ENCODE measurements around the gene PES1. TPM values are rescaled to one million over a fixed set of nuclear protein-coding genes. Genes with fewer than 3 reads are reported as not detected.

The PES1 gene
- total and polyA plus RNA-seq, 3 donors from 2014 or later = 80.3 to 99.4 (median 96.5) TPM

GRCh38 chr22:30574095-30574981, 17.4 kb downstream of the PES1 start, which contains the start of gene GAL3ST1:
TSS of gene GAL3ST1 (minus strand) at chr22:30574665. CDS start at chr22:30557392, 17,273 bp downstream.
- H3K4me1 ChIP-seq = peaks cover 18% of the 10 kb centered on the region
- H3K27me3 ChIP-seq = no peaks in the 10 kb centered on the region
- H3K36me3 ChIP-seq (ENCODE audit: low read depth, missing control alignments) = no peaks in the 10 kb centered on the region
- no peak for TF ChIP-seq CTCF (IDR thresholded peaks at IDR 0.05)
- no peak for TF ChIP-seq POLR2A (IDR thresholded peaks at IDR 0.05)
- no peak for DNase-seq
- 54 to 67% methylated on average over 1 to 56 of the region's 75 CpGs for WGBS, 2 donors
- H3K27ac ChIP-seq = peak within 1 kb of the TSS; percentile 57 to 69
- no peaks in the 10 kb centered on the region for H3K9me3 ChIP-seq
- peak within 1 kb of the TSS; percentile 10 to 31 for H3K4me3 ChIP-seq
- intact Hi-C loops (cut with DNase I; ENCODE audit: low total_unique reads) = no loop called here

- no peaks in the 10 kb centered on the region for H3K36me3 ChIP-seq (ENCODE audit: low read depth, missing control alignments)
- TF ChIP-seq CTCF (IDR thresholded peaks at IDR 0.05) (no peak), POLR2A (IDR thresholded peaks at IDR 0.05) (no peak)
- H3K4me1 ChIP-seq = peaks cover 18% of the 10 kb centered on the region
- no peaks in the 10 kb centered on the region for H3K27me3 ChIP-seq
- no peak overlapping the region for H3K4me3 ChIP-seq
- WGBS, 2 donors = 64 to 65% methylated on average over 4 to 7 of the region's 7 CpGs
- H3K27ac ChIP-seq = peak overlapping the region in 1 of 2 donors; percentile 50
- no peaks in the 10 kb centered on the region for H3K9me3 ChIP-seq
- DNase-seq = no peak
- intact Hi-C loops (cut with DNase I; ENCODE audit: low total_unique reads) = no loop called here
Observed at GRCh38 chr22:30573594-30574094, 18.1 kb downstream of the PES1 start.

GRCh38 chr22:30572840-30573593, 18.7 kb downstream of the PES1 start:
- Histone ChIP-seq H3K4me3 (no peak overlapping the region), H3K27ac (no peak overlapping the region), H3K4me1 (peaks cover 18% of the 10 kb centered on the region), H3K9me3 (no peaks in the 10 kb centered on the region), H3K27me3 (no peaks in the 10 kb centered on the region), H3K36me3 (ENCODE audit: low read depth, missing control alignments) (no peaks in the 10 kb centered on the region)
- TF ChIP-seq POLR2A (IDR thresholded peaks at IDR 0.05) = no peak
- TF ChIP-seq CTCF (IDR thresholded peaks at IDR 0.05) = no peak
- intact Hi-C loops (cut with DNase I; ENCODE audit: low total_unique reads) = no loop called here
- 47 to 63% methylated on average over 11 to 12 of the region's 12 CpGs for WGBS, 2 donors
- DNase-seq = no peak

- intact Hi-C loops (cut with DNase I; ENCODE audit: low total_unique reads) = no loop called here
- Histone ChIP-seq H3K27ac (no peak overlapping the region), H3K9me3 (no peaks in the 10 kb centered on the region), H3K4me3 (no peak overlapping the region), H3K4me1 (peaks cover 18% of the 10 kb centered on the region), H3K27me3 (no peaks in the 10 kb centered on the region), H3K36me3 (ENCODE audit: low read depth, missing control alignments) (no peaks in the 10 kb centered on the region)
- WGBS, 2 donors = 72 to 74% methylated on average over 3 to 6 of the region's 6 CpGs
- TF ChIP-seq POLR2A (IDR thresholded peaks at IDR 0.05) (no peak), CTCF (IDR thresholded peaks at IDR 0.05) (no peak)
- no peak for DNase-seq
Observed at GRCh38 chr22:30572210-30572609, 19.5 kb downstream of the PES1 start.

Measured in testis (tissue), 3 donors.